Thyroid gland (tissue), 4 donors: ENCODE results near the gene MAN2C1. TPM values are rescaled to one million over a fixed set of nuclear protein-coding genes. Genes with fewer than 3 reads are reported as not detected.

Experiments
- DNase-seq, 2 donors: peaks; one replicate each; pipeline ENCODE4 v3.0.0-alpha.2; 2019
- H3K27ac ChIP-seq, 3 donors: fragments of 200-600 bp; sonication (generic); 1 replicate in 2 of 3; 2 replicates in 1 of 3; pipeline ENCODE4 v1.5.1; 2016 to 2019; ENCODE audit warnings: mild to moderate bottlenecking in 1 of 3, moderate library complexity in 1 of 3
- H3K27me3 ChIP-seq: fragments of 200-600 bp; sonication (generic); one replicate; pipeline ENCODE4 v1.5.1; 2019
- H3K36me3 ChIP-seq, 2 donors: fragments of 200-600 bp; sonication (generic); one replicate each; pipeline ENCODE4 v1.5.1; 2016 to 2019
- H3K4me1 ChIP-seq, 2 donors: fragments of 200-600 bp; sonication (generic); one replicate each; pipeline ENCODE4 v1.5.1; 2017 to 2019
- H3K4me3 ChIP-seq, 3 donors: fragments of 200-600 bp; sonication (generic); replicated peaks in 1 of 3; 1 replicate in 2 of 3; 2 replicates in 1 of 3; pipeline ENCODE4 v1.5.1; 2016; ENCODE audit warnings: mild to moderate bottlenecking in 1 of 3
- H3K9me3 ChIP-seq: fragments of 200-600 bp; sonication (generic); one replicate; pipeline ENCODE4 v1.5.1; 2017
- POLR2A ChIP-seq, 2 donors: fragments of 450-650 bp; IDR thresholded peaks; one replicate each; pipeline ENCODE4 v1.6.1; 2017; ENCODE audit warnings: antibody characterized with exemption in 2 of 2, mild to moderate bottlenecking in 2 of 2, moderate library complexity in 1 of 2
- WGBS, 2 donors: methylation state at CpG; one replicate each; pipeline ENCODE4 v1.1.5; 2017; 5-methylcytosine and 5-hydroxymethylcytosine counted together
- intact Hi-C: fragments of 100-400 bp; cut with DNase I; formaldehyde crosslinking; loops from one replicate; pipeline ENCODE4 v1.15.1; 2023
- total RNA-seq, 4 donors: library from RNA; depleted of rRNA; stranded (reverse); fragments of >200 nt; gene quantifications; one replicate each; pipeline ENCODE4 v1.2.3, GENCODE V29; 2016
- TF ChIP-seq, protein P1 (sequence below), 6 experiments: fragments of 200-600 bp in 3 of 6; fragments of 450-650 bp in 3 of 6; sonication (generic) in 3 of 6; IDR thresholded peaks; one replicate each; pipeline ENCODE4 v1.5.1; 2016 to 2019; ENCODE audit warnings: antibody characterized with exemption in 6 of 6, mild to moderate bottlenecking in 2 of 6, inconsistent platforms in 1 of 6, moderate library complexity in 1 of 6

The MAN2C1 gene
- total RNA-seq, 4 donors from 2014 or later: 200 to 357 (median 226) TPM

GRCh38 chr15:75367006-75367405 is 1.4 kb downstream of the MAN2C1 start:
- no peaks in the 10 kb centered on the region for H3K9me3 ChIP-seq
- TF ChIP-seq, protein P1, sequence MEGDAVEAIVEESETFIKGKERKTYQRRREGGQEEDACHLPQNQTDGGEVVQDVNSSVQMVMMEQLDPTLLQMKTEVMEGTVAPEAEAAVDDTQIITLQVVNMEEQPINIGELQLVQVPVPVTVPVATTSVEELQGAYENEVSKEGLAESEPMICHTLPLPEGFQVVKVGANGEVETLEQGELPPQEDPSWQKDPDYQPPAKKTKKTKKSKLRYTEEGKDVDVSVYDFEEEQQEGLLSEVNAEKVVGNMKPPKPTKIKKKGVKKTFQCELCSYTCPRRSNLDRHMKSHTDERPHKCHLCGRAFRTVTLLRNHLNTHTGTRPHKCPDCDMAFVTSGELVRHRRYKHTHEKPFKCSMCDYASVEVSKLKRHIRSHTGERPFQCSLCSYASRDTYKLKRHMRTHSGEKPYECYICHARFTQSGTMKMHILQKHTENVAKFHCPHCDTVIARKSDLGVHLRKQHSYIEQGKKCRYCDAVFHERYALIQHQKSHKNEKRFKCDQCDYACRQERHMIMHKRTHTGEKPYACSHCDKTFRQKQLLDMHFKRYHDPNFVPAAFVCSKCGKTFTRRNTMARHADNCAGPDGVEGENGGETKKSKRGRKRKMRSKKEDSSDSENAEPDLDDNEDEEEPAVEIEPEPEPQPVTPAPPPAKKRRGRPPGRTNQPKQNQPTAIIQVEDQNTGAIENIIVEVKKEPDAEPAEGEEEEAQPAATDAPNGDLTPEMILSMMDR (IDR thresholded peaks at IDR 0.05): no peak
- no peak for TF ChIP-seq POLR2A (IDR thresholded peaks at IDR 0.05)
- H3K4me3 ChIP-seq: no peak overlapping the region
- H3K4me1 ChIP-seq: peaks cover 13 to 18% of the 10 kb centered on the region in 2 donors
- peak overlapping the region in 1 of 3 donors; percentile 95 for H3K27ac ChIP-seq
- H3K36me3 ChIP-seq: peaks cover 17 to 46% of the 10 kb centered on the region in 2 donors
- H3K27me3 ChIP-seq: no peaks in the 10 kb centered on the region
- no peak for DNase-seq
- intact Hi-C loops: loop anchor here (5.0 to 10.0 kb wide), 3 partner anchors 85 to 315 kb away; partner anchors contain the start of gene SIN3A

- intact Hi-C loops: loop anchor here (5.0 to 10.0 kb wide), 3 partner anchors 86 to 316 kb away; partner anchors contain the start of gene SIN3A
- Histone ChIP-seq H3K36me3 (peaks cover 11 to 47% of the 10 kb centered on the region in 2 donors), H3K4me3 (no peak overlapping the region), H3K4me1 (peaks cover 13 to 18% of the 10 kb centered on the region in 2 donors), H3K9me3 (no peaks in the 10 kb centered on the region), H3K27me3 (no peaks in the 10 kb centered on the region), H3K27ac (no peak overlapping the region)
- TF ChIP-seq POLR2A (IDR thresholded peaks at IDR 0.05): no peak
- TF ChIP-seq, protein P1 (IDR thresholded peaks at IDR 0.05): no peak
- 96% methylated on average over 3 of the region's 3 CpGs for WGBS, 2 donors
- no peak for DNase-seq
Observed at GRCh38 chr15:75366163-75366562, 2.2 kb downstream of the MAN2C1 start.

DNA sequence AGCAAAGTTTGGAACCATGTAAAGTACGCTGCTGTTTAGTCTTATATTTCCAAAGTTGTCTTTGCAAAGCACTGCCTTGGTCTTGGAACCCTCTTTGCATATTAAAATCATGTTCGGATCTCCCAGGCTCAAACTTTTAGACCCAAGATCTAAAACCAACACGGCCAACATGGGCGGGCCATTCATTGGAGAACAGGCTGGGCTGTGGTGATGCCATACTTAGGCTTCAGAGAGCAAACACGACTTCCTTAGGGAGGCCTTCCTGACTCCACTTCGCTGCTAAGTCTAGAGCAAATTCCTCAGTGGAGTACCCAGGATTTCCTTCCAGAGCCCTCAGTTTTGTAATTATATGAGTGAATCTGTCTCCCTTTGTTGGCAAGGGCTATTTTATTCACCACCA is 3.5 kb downstream of the MAN2C1 start:
- 87 to 97% methylated on average over 6 of the region's 6 CpGs for WGBS, 2 donors
- Histone ChIP-seq H3K4me3 (no peak overlapping the region), H3K9me3 (no peaks in the 10 kb centered on the region), H3K4me1 (peaks cover 12 to 18% of the 10 kb centered on the region in 2 donors), H3K36me3 (peaks cover 11 to 40% of the 10 kb centered on the region in 2 donors), H3K27me3 (no peaks in the 10 kb centered on the region), H3K27ac (no peak overlapping the region)
- no peak for TF ChIP-seq POLR2A (IDR thresholded peaks at IDR 0.05)
- TF ChIP-seq, protein P1 (IDR thresholded peaks at IDR 0.05): no peak
- DNase-seq: no peak
- intact Hi-C loops: loop anchor here (5.0 to 10.0 kb wide), 3 partner anchors 87 to 317 kb away; partner anchors contain the start of gene SIN3A

- Histone ChIP-seq H3K27ac (no peak overlapping the region), H3K4me1 (peaks cover 1 to 7% of the 10 kb centered on the region in 2 donors), H3K9me3 (no peaks in the 10 kb centered on the region), H3K27me3 (no peaks in the 10 kb centered on the region), H3K36me3 (peaks cover 19 to 48% of the 10 kb centered on the region in 2 donors), H3K4me3 (no peak overlapping the region)
- whole genome bisulfite sequencing, 2 donors: 89 to 93% methylated on average over 9 of the region's 9 CpGs
- no peak for TF ChIP-seq POLR2A (IDR thresholded peaks at IDR 0.05)
- DNase-seq: no peak
- intact Hi-C loops: loop anchor here (10.0 kb wide), 1 partner anchor 291 kb away; no protein-coding TSS in a partner anchor
Observed at GRCh38 chr15:75363786-75364185, 4.6 kb downstream of the MAN2C1 start.

GRCh38 chr15:75362642-75363249 is 5.7 kb downstream of the MAN2C1 start:
- H3K27me3 ChIP-seq: no peaks in the 10 kb centered on the region
- peaks cover 22 to 50% of the 10 kb centered on the region in 2 donors for H3K36me3 ChIP-seq
- intact Hi-C loops: loop anchor here (10.0 kb wide), 1 partner anchor 292 kb away; no protein-coding TSS in a partner anchor
- H3K9me3 ChIP-seq: no peaks in the 10 kb centered on the region
- TF ChIP-seq, protein P1 (IDR thresholded peaks at IDR 0.05): no peak
- TF ChIP-seq POLR2A (IDR thresholded peaks at IDR 0.05): no peak
- no peak for DNase-seq
- H3K4me1 ChIP-seq: peaks cover 0 to 7% of the 10 kb centered on the region in 2 donors
- 67 to 83% methylated on average over 3 to 7 of the region's 7 CpGs for WGBS, 2 donors
- H3K27ac ChIP-seq: no peak overlapping the region
- H3K4me3 ChIP-seq: no peak overlapping the region
